NCI-H1092 (cell line): ENCODE data around the gene ALX4.

Experiments
- DNase-seq: peaks from one replicate; lab custom pipeline; 2025; lab: John Stamatoyannopoulos, UW

The ALX4 gene

DNA sequence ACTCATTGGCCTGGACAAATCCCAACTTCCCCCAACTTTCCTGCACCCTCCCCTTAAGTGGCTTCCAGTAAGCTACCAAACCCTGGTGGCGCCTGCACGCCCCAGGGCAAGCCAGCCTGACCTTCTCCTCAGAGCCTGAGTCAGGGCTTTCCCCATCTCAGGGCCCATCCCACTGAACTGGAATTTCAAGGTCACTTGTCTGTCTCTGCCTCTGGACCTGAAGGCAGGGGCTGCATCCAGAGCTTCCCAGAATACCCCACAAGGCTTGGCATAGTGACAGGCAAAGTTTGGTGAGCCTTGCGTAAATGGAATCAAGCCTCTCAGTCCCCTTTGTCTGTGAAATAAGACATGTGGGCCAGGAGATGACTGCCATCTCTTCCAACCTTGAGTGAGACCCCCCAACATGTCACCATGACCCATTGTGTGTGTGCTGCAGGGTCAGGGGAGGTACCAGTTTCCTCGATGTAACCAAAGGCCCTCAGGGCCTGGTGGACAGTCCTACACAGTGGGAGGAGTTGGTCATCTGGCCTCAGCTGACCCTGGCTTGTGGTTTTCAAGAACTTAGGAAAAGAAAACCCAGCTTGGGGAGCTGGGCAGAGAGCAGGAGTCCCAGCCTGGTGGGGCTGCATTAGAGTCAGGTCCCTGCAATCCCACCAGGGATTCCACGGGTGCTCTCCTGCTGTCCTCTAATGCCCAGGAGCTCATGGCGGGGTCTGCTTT, 8.9 kb downstream of the ALX4 start:
- DNase-seq: no peak

- DNase-seq: no peak
Observed at GRCh38 chr11:44298862-44299261, 11.1 kb downstream of the ALX4 start.

GRCh38 chr11:44290208-44290607, 19.7 kb downstream of the ALX4 start:
- no peak for DNase-seq

DNA sequence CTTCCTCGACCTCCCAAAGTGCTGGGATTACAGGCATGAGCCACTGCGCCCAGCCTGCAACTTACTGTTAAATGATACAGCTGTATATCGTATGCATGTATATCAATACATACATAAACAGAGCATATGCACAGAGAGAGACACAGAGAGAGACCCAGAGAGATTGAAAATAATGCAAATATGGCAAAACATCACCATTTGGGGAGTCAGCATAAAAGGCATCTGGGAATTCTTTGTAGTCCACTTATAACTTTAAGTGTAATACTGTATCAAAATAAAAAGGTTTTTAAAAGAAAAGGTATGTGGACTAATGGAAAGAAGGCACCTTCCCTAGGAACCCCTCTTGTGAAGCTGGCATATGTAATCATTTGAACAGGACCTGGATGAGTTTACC, 21.8 kb downstream of the ALX4 start:
- no peak for DNase-seq

DNA sequence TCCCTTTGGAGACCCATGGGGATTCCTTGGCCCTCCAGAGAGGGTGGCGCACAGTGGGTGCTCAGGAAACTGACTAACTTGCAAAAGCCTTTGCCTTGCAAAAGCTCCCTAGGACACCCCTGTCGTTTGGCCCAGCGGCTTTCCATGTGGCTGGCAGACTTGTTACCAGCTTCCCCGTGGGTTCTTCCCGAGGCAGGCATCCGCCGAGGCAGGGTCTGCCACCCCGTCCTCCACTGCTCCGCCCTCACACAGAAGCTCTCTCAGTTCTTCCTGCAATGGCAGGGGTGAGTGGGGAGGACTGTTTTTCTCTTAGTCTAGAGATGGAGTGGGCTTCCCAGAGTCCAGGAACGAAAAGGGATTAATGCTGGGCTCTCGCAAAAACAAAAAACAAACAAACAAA, 23.0 kb downstream of the ALX4 start:
- DNase-seq: no peak

GRCh38 chr11:44286268-44286880, 23.6 kb downstream of the ALX4 start:
- peak; percentile 12 for DNase-seq

GRCh38 chr11:44285756-44286155, 24.2 kb downstream of the ALX4 start:
- no peak for DNase-seq

DNA sequence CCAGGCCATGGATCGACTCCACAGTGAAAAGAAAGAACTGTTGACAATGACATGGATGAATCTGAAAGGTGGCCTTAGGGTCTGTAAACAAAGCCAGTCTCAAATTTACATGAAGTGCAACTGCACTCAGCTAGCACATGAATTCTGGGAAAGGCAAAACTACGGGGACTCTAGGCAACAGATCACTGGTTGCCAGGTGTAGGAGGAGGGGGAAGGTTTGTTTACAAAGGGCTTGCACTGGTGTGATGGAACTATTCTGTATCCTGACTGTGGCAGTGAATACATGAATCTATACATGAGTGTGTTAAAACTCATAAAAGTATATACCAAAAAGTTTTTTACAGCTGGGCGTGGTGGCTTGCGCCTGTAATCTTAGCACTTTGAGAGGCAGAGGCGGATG, 27.3 kb downstream of the ALX4 start:
- no peak for DNase-seq

DNA sequence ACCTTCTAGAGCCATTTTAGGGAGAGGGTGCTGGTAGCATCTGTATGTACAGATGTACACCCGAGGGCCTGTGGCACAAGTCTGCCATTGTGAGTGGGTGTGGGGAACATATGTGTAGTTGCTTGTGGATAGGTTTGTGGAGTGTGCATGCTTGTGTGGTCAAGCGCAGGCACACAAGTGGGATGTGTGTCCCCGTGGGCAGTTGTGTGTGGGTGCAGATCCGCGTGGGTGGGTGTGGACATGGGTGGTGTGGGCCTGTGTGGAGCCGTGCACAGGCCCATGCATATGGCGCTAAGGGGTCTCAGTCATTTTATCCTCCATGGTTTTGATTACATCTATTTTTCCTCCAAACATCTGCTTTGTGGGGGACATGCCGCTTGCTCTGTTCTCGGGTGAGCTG, 28.8 kb downstream of the ALX4 start:
- no peak for DNase-seq

- no peak for DNase-seq
Observed at GRCh38 chr11:44280257-44280656, 29.7 kb downstream of the ALX4 start.

GRCh38 chr11:44279483-44279882, 30.5 kb downstream of the ALX4 start:
- DNase-seq: no peak

DNA sequence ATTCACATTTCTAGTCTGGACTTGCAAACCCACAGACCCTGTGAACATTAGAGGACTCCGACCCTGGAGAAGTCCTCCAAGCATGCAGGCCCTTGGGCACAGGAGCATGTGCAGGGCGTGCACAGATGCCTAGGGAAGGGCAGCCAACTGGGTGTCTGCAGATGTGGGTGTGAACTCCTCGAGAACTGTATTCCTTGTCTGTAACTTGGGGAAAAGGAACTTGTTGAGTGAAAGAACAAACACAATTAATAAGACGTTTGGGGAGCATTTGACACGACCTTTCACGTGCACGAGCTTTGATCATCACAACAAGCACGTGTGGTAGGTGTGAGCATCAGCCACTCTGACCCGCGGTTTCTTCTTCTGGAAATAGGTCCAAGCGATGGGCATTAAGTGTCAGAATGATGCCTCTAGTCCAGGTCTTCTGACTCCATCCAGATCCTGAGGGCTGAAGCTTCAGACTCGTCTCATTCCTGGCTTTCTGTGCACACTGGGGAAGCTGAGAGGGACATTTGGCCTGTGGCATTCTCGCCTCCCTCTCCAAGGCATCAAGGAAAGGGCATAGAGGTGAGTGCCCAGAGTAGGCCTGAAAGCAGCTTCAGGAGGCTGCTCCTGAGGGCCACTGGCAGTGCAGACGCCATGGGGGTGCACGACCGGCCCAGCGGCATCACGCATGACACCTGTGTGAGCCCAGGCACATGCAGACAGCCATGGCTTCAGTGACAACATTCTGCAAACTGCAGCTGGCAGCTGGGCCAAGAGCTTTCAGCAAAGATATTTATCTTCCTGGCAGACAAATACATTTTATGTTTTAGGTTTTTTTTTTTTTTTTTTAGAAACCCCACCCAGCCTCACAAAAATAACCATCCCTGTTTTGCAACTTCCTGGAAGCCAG, 32.5 kb downstream of the ALX4 start:
- no peak for DNase-seq

DNA sequence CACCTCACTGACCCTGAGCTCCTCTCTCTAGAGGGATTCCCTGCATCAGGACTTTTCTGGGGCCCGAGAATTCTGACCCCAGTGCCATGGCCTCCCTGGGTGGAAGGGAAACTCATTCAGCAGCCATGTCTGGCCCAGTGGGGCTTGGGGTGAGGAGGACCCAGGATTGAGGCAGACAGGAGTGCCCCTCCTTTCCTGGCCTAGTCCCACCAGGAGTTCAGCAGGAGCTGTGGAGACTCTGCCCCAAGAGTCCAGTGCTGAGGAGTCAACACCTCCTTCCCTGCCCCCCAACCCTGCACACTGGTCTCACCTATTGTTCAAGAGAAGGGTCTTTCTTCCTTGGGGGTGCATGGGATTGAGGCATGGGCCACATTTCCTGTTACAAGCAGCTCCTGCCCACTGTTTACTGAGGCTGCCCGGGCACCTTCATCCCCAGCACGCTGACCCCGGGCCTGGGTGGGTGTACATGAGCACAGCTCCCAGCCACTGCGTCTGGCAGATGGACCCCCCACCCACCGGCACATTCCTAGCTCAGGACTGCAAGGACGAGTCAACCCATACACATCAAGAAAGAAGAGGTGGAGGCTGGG, 33.9 kb downstream of the ALX4 start:
- DNase-seq: no peak

DNA sequence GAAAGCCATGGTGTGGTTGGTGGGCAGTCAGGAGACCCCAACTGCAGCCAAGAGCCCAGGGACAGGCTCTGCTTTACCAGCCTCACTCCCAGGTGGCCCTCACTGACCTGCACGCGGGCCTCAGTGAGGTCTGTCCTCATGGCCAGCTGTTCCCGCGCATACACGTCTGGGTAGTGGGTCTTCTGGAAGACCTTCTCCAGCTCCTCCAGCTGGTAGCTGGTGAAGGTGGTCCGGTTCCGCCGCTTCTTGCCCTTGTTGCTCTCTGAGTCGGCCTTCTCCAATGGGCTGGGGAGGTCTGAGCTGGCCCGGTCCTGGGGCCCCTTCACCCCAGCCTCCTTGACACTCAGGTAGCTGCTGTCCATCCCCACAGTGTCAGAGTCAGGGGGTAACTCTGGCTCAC, 34.7 kb downstream of the ALX4 start:
- DNase-seq: no peak

- no peak for DNase-seq
Observed at GRCh38 chr11:44274404-44274803, 35.5 kb downstream of the ALX4 start.

DNA sequence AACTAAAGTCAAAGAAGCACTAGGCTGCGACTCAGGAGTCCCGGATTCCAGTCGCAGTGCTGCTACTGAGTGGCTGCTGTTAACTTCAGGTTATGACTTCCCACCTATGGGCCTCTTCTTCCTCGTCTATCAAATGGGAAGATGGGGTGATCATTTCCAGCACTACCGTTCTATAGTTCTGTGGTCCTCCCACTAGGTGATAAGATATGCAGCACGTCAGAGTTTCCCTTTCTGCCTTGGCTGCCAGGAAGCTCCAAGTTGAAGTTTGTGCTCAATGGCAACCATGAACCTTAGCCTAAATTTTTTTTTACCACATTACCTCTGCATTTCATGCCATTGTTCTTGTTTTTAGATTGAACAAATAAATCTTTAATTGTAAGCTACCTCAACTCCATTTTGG, 38.7 kb downstream of the ALX4 start:
- DNase-seq: no peak

DNA sequence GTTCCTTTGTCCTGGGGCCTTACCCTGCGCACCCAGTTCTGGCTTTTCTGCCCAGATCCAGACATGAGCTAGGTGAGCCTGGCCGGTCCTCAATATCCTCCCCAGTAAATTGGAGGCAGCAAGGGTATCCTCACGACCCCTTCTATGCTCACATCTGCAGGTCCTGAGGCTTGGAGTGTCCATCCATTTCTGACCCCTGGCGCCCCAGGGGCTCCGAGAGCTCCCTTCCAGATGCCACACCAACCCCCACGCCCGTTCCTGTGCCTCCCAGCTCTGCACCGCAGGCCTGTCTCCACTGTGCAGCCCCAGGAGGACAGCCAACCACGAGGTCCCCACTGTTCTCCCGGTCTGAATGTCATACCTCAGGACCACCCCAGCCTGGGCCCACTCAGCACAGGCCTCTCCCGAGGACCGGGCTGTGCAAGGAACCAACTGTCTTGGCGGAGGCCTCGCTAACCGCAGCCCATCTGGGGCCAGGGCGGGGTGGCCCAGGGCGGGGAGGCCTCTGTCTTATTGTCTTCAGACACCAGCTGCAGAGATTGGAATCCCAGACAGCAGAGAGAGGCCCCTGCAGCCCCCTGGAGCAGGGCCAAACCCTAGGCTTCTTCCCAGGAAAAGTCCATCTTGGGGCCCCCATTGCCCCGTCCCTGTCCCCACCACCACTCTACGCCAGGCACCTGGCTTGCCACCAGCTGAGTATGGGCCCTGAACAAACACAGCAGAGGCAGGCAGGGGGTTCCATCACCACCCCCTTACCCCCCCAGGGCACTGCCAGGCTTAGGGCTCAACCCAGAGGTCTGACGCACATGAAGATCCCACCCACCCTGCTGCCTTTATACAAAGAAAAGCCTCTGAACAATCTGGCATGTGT, 39.3 kb downstream of the ALX4 start:
- no peak for DNase-seq

- DNase-seq: no peak
Observed at GRCh38 chr11:44269369-44270351, 40.3 kb downstream of the ALX4 start.

DNA sequence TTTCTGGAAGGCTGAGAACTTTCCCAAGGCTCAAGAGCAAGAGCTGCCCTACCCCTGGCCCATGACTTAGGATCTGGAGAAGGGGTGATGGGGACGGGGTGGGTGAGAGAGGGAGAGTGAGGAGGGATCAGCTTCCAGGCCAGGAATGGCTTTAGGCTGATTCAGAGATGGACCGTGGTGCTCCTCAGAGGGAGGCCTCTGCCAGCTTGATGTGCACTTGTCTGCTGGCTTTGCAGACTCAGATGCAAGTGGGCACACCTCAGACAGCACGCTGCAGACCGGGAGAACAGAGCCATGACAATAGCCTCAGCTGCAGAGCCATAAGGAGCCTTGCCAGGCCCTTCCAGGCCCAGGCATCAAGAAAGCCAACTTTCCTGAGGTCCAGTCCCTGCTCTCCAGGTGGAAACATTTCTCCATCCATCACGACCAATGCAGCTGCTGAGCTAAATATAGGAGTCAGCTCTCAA, 41.3 kb downstream of the ALX4 start:
- DNase-seq: no peak
